Gastroesophageal sphincter (tissue), 3 donors: ENCODE results near the gene SUPT3H.

ENCODE experiments used
- CTCF ChIP-seq, 4 experiments: fragments of 200-600 bp in 2 of 4; fragments of 450-650 bp in 2 of 4; sonication (generic) in 1 of 4; IDR thresholded peaks; one replicate each; pipeline ENCODE4 v1.5.1; 2017 to 2019; ENCODE audit warnings: antibody characterized with exemption in 4 of 4, mild to moderate bottlenecking in 2 of 4, moderate library complexity in 2 of 4
- EP300 ChIP-seq: sonication (generic); formaldehyde crosslinking; IDR thresholded peaks from one replicate; pipeline ENCODE4 v1.6.1; 2017; ENCODE audit warnings: antibody characterized with exemption, mild to moderate bottlenecking
- POLR2AphosphoS5 ChIP-seq: sonication (generic); formaldehyde crosslinking; IDR thresholded peaks from one replicate; pipeline ENCODE4 v1.6.1; 2017; ENCODE audit warnings: antibody characterized with exemption

- TF ChIP-seq CTCF (IDR thresholded peaks at IDR 0.05) (no peak), EP300 (no peak), POLR2AphosphoS5 (no peak)
These were observed 5.7 kb downstream of the SUPT3H start for GRCh38 chr6:45371924-45372573.
